Measurements from ENCODE around the gene ITSN2. TPM values are rescaled to one million over a fixed set of nuclear protein-coding genes. Genes with fewer than 3 reads are reported as not detected.

ITSN2 gene
- total RNA-seq, 1 experiment from 2014 or later = 19.8 TPM

DNA sequence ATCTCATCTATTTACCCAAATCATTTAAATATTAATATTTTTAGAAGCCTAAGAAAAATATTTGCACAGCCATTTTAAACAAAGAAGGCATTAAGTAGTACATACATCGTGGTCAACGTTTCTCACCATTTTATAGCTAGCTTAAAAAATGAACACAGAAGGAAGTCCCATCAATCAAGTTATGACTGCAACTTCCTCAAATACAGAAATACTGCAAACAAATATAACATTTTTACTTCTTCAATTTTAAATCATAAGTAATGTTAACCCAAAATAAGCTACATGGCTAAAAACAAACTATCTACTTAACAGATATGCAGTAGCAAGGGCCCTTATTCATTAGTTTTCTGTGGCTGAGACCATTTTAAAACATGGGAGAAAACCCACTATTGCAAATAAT is 30.6 kb downstream of the ITSN2 start (continued):
- TF ChIP-seq, protein P1, sequence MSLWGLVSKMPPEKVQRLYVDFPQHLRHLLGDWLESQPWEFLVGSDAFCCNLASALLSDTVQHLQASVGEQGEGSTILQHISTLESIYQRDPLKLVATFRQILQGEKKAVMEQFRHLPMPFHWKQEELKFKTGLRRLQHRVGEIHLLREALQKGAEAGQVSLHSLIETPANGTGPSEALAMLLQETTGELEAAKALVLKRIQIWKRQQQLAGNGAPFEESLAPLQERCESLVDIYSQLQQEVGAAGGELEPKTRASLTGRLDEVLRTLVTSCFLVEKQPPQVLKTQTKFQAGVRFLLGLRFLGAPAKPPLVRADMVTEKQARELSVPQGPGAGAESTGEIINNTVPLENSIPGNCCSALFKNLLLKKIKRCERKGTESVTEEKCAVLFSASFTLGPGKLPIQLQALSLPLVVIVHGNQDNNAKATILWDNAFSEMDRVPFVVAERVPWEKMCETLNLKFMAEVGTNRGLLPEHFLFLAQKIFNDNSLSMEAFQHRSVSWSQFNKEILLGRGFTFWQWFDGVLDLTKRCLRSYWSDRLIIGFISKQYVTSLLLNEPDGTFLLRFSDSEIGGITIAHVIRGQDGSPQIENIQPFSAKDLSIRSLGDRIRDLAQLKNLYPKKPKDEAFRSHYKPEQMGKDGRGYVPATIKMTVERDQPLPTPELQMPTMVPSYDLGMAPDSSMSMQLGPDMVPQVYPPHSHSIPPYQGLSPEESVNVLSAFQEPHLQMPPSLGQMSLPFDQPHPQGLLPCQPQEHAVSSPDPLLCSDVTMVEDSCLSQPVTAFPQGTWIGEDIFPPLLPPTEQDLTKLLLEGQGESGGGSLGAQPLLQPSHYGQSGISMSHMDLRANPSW (CRISPR knock-in tag; conservative IDR thresholded peaks at IDR 0.05; ENCODE audit: low read depth) = no peak
- TF ChIP-seq, protein P2, sequence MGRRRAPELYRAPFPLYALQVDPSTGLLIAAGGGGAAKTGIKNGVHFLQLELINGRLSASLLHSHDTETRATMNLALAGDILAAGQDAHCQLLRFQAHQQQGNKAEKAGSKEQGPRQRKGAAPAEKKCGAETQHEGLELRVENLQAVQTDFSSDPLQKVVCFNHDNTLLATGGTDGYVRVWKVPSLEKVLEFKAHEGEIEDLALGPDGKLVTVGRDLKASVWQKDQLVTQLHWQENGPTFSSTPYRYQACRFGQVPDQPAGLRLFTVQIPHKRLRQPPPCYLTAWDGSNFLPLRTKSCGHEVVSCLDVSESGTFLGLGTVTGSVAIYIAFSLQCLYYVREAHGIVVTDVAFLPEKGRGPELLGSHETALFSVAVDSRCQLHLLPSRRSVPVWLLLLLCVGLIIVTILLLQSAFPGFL (CRISPR knock-in tag; IDR thresholded peaks at IDR 0.05; ENCODE audit: borderline replicate concordance) = no peak
- no peak for TF ChIP-seq ZNF317 (CRISPR knock-in tag; IDR thresholded peaks at IDR 0.05; ENCODE audit: borderline replicate concordance, low read depth)
- no peak for TF ChIP-seq EMX1 (CRISPR knock-in tag; IDR thresholded peaks at IDR 0.05)
- no peak for TF ChIP-seq ELF4 (CRISPR knock-in tag; IDR thresholded peaks at IDR 0.05; ENCODE audit: low read depth)
- TF ChIP-seq MYBL2 (CRISPR knock-in tag; IDR thresholded peaks at IDR 0.05) = no peak

DNA sequence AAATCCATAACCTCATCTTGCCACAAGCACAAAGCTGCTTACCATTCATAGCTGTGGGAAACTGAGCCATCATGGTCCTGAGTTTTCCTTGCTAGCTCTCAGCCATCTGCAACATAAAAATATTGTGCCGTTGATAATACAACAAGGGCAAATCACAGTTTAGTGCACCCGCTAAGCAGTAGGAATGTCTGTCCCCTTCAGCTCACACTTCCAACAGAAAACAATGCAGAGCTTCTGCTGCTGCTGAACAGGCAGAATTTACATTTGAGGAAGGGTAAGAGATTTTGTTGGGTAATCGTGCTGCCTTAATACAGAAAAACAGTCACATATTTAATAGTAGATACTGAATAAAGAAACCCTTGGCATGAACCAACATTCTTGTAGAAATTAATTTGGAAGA is 32.3 kb downstream of the ITSN2 start:
- Mint-ChIP-seq H3K27me3 (ENCODE audit: low read depth) (no peaks in the 10 kb centered on the region), H3K27ac (peak overlapping the region; percentile 25; the same call in 1 of the 2 replicates), H3K9me3 (no peaks in the 10 kb centered on the region; the same call in 1 of the 2 replicates), H3K36me3 (no peaks in the 10 kb centered on the region), H3K4me3 (no peak overlapping the region), H3K4me1 (peaks cover 11% of the 10 kb centered on the region)
- POLR2A ChIA-PET = interaction anchor here (0.6 kb wide), 1 partner anchor 297 kb away, joined by 3 read pairs; no protein-coding TSS in a partner anchor
- CTCF ChIA-PET = interaction anchor here (0.6 to 1.3 kb wide), 2 partner anchors 243 to 260 kb away, joined by 3 to 4 read pairs; partner anchors contain the start of gene TP53I3
- ATAC-seq (peak; percentile 41), DNase-seq (ENCODE audit: low spot score) (no peak)
- TF ChIP-seq, protein P3, sequence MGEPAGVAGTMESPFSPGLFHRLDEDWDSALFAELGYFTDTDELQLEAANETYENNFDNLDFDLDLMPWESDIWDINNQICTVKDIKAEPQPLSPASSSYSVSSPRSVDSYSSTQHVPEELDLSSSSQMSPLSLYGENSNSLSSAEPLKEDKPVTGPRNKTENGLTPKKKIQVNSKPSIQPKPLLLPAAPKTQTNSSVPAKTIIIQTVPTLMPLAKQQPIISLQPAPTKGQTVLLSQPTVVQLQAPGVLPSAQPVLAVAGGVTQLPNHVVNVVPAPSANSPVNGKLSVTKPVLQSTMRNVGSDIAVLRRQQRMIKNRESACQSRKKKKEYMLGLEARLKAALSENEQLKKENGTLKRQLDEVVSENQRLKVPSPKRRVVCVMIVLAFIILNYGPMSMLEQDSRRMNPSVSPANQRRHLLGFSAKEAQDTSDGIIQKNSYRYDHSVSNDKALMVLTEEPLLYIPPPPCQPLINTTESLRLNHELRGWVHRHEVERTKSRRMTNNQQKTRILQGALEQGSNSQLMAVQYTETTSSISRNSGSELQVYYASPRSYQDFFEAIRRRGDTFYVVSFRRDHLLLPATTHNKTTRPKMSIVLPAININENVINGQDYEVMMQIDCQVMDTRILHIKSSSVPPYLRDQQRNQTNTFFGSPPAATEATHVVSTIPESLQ (CRISPR knock-in tag; IDR thresholded peaks at IDR 0.05) = no peak
- TF ChIP-seq, protein P4, sequence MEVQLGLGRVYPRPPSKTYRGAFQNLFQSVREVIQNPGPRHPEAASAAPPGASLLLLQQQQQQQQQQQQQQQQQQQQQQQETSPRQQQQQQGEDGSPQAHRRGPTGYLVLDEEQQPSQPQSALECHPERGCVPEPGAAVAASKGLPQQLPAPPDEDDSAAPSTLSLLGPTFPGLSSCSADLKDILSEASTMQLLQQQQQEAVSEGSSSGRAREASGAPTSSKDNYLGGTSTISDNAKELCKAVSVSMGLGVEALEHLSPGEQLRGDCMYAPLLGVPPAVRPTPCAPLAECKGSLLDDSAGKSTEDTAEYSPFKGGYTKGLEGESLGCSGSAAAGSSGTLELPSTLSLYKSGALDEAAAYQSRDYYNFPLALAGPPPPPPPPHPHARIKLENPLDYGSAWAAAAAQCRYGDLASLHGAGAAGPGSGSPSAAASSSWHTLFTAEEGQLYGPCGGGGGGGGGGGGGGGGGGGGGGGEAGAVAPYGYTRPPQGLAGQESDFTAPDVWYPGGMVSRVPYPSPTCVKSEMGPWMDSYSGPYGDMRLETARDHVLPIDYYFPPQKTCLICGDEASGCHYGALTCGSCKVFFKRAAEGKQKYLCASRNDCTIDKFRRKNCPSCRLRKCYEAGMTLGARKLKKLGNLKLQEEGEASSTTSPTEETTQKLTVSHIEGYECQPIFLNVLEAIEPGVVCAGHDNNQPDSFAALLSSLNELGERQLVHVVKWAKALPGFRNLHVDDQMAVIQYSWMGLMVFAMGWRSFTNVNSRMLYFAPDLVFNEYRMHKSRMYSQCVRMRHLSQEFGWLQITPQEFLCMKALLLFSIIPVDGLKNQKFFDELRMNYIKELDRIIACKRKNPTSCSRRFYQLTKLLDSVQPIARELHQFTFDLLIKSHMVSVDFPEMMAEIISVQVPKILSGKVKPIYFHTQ (CRISPR knock-in tag; IDR thresholded peaks at IDR 0.05) = no peak
- TF ChIP-seq, protein P5, sequence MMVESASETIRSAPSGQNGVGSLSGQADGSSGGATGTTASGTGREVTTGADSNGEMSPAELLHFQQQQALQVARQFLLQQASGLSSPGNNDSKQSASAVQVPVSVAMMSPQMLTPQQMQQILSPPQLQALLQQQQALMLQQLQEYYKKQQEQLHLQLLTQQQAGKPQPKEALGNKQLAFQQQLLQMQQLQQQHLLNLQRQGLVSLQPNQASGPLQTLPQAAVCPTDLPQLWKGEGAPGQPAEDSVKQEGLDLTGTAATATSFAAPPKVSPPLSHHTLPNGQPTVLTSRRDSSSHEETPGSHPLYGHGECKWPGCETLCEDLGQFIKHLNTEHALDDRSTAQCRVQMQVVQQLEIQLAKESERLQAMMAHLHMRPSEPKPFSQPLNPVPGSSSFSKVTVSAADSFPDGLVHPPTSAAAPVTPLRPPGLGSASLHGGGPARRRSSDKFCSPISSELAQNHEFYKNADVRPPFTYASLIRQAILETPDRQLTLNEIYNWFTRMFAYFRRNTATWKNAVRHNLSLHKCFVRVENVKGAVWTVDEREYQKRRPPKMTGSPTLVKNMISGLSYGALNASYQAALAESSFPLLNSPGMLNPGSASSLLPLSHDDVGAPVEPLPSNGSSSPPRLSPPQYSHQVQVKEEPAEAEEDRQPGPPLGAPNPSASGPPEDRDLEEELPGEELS (CRISPR knock-in tag; IDR thresholded peaks at IDR 0.05) = no peak
- TF ChIP-seq, protein P6, sequence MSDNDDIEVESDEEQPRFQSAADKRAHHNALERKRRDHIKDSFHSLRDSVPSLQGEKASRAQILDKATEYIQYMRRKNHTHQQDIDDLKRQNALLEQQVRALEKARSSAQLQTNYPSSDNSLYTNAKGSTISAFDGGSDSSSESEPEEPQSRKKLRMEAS (CRISPR knock-in tag; IDR thresholded peaks at IDR 0.05) = no peak
- TF ChIP-seq, protein P7, sequence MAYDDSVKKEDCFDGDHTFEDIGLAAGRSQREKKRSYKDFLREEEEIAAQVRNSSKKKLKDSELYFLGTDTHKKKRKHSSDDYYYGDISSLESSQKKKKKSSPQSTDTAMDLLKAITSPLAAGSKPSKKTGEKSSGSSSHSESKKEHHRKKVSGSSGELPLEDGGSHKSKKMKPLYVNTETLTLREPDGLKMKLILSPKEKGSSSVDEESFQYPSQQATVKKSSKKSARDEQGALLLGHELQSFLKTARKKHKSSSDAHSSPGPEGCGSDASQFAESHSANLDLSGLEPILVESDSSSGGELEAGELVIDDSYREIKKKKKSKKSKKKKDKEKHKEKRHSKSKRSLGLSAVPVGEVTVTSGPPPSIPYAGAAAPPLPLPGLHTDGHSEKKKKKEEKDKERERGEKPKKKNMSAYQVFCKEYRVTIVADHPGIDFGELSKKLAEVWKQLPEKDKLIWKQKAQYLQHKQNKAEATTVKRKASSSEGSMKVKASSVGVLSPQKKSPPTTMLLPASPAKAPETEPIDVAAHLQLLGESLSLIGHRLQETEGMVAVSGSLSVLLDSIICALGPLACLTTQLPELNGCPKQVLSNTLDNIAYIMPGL (CRISPR knock-in tag; IDR thresholded peaks at IDR 0.05) = no peak
- no peak for TF ChIP-seq TCF7 (CRISPR knock-in tag; IDR thresholded peaks at IDR 0.05; ENCODE audit: low read depth)
- TF ChIP-seq TEAD1 (CRISPR knock-in tag; IDR thresholded peaks at IDR 0.05) = no peak
- TF ChIP-seq, protein P8, sequence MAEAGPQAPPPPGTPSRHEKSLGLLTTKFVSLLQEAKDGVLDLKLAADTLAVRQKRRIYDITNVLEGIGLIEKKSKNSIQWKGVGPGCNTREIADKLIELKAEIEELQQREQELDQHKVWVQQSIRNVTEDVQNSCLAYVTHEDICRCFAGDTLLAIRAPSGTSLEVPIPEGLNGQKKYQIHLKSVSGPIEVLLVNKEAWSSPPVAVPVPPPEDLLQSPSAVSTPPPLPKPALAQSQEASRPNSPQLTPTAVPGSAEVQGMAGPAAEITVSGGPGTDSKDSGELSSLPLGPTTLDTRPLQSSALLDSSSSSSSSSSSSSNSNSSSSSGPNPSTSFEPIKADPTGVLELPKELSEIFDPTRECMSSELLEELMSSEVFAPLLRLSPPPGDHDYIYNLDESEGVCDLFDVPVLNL (CRISPR knock-in tag; IDR thresholded peaks at IDR 0.05; ENCODE audit: borderline replicate concordance, low read depth) = no peak
- TF ChIP-seq TP53 (CRISPR knock-in tag; IDR thresholded peaks at IDR 0.05) = no peak
- TF ChIP-seq PRRX2 (CRISPR knock-in tag; IDR thresholded peaks at IDR 0.05) = no peak
- TF ChIP-seq MXD4 (CRISPR knock-in tag; IDR thresholded peaks at IDR 0.05; ENCODE audit: borderline replicate concordance) = no peak
- TF ChIP-seq FOXK1 (CRISPR knock-in tag; IDR thresholded peaks at IDR 0.05) = no peak
- TF ChIP-seq RELA (CRISPR knock-in tag; IDR thresholded peaks at IDR 0.05; ENCODE audit: borderline replicate concordance) = no peak
- no peak for TF ChIP-seq OVOL2 (CRISPR knock-in tag; IDR thresholded peaks at IDR 0.05; ENCODE audit: borderline replicate concordance)
- TF ChIP-seq NR1H2 (CRISPR knock-in tag; IDR thresholded peaks at IDR 0.05) = no peak
- TF ChIP-seq, protein P9, sequence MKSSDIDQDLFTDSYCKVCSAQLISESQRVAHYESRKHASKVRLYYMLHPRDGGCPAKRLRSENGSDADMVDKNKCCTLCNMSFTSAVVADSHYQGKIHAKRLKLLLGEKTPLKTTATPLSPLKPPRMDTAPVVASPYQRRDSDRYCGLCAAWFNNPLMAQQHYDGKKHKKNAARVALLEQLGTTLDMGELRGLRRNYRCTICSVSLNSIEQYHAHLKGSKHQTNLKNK (CRISPR knock-in tag; IDR thresholded peaks at IDR 0.05) = no peak

All from WTC11 (cell line).